Neural cell (in vitro differentiated cells): Measurements from ENCODE around the gene KCNE3. TPM values are rescaled to one million over a fixed set of nuclear protein-coding genes. Genes with fewer than 3 reads are reported as not detected.

ENCODE experiments used
- H2AFZ ChIP-seq: fragments of 200-600, 300-800 bp; sonication (generic), shearing (Covaris generic); 2 replicates; pipeline ENCODE4 v1.6.0; 2014; ENCODE audit warnings: low read depth, mild to moderate bottlenecking, antibody characterized with exemption, low read length, moderate library complexity
- H3F3A ChIP-seq: fragments of 200-600 bp; shearing (Covaris generic); 2 replicates; pipeline ENCODE4 v1.6.1; 2016; ENCODE audit warnings: mild to moderate bottlenecking, moderate library complexity, mixed read lengths, antibody characterized with exemption, low read length; ENCODE audit not compliant: insufficient read depth, poor library complexity, severe bottlenecking
- H3K27ac ChIP-seq: fragments of 200-600, 300-800 bp; sonication (generic), shearing (Covaris generic); 2 replicates; pipeline ENCODE4 v1.5.1; 2014; ENCODE audit warnings: mild to moderate bottlenecking, low read length, moderate library complexity
- H3K27me3 ChIP-seq: fragments of 300-800, 200-600 bp; sonication (generic), shearing (Covaris generic); 2 replicates; pipeline ENCODE4 v1.6.0; 2014; ENCODE audit warnings: mild to moderate bottlenecking, low read depth, low read length, moderate library complexity; ENCODE audit not compliant: insufficient read depth
- H3K36me3 ChIP-seq: fragments of 300-800, 200-600 bp; sonication (generic), shearing (Covaris generic); 2 replicates; pipeline ENCODE4 v1.5.1; 2014; ENCODE audit warnings: mild to moderate bottlenecking, antibody characterized with exemption, low read length, moderate library complexity; ENCODE audit not compliant: insufficient read depth
- H3K4me2 ChIP-seq: fragments of 300-800, 200-600 bp; sonication (generic), shearing (Covaris generic); 2 replicates; pipeline ENCODE4 v1.6.0; 2014; ENCODE audit warnings: mild to moderate bottlenecking, low read length
- H3K4me3 ChIP-seq: fragments of 300-800, 200-600 bp; sonication (generic), shearing (Covaris generic); 2 replicates; pipeline ENCODE4 v1.5.1; 2014; ENCODE audit warnings: mild to moderate bottlenecking, low read length, moderate library complexity
- H3K79me2 ChIP-seq: fragments of 200-600 bp; shearing (Covaris generic); replicated peaks from 2 replicates; pipeline ENCODE4 v1.6.0; 2014; ENCODE audit warnings: mild to moderate bottlenecking, low read length, moderate library complexity; ENCODE audit not compliant: insufficient read depth
- H3K9ac ChIP-seq: fragments of 300-800, 200-600 bp; sonication (generic), shearing (Covaris generic); 2 replicates; pipeline ENCODE4 v1.6.1; 2016; ENCODE audit warnings: mild to moderate bottlenecking, low read length, mixed read lengths
- H3K9me2 ChIP-seq: fragments of 200-600 bp; shearing (Covaris generic); 2 replicates; pipeline ENCODE4 v1.6.1; 2016; ENCODE audit warnings: mild to moderate bottlenecking, low read length, mixed read lengths; ENCODE audit not compliant: insufficient read depth
- H3K9me3 ChIP-seq: fragments of 200-600, 300-800 bp; sonication (generic), shearing (Covaris generic); 2 replicates; pipeline ENCODE4 v1.6.1; 2016; ENCODE audit warnings: mild to moderate bottlenecking, mixed run types, low read length, moderate library complexity, mixed read lengths
- H4K20me1 ChIP-seq: fragments of 200-600 bp; shearing (Covaris generic); 2 replicates; pipeline ENCODE4 v1.6.1; 2016; ENCODE audit warnings: mild to moderate bottlenecking, mixed run types; ENCODE audit not compliant: insufficient read depth
- CTCF ChIP-seq: fragments of 450-650 bp; IDR thresholded peaks from 2 replicates; pipeline ENCODE4 v1.5.1; 2014; ENCODE audit warnings: antibody characterized with exemption, mild to moderate bottlenecking, moderate library complexity; ENCODE audit not compliant: poor library complexity, severe bottlenecking
- EP300 ChIP-seq: fragments of 450-650 bp; conservative IDR thresholded peaks from 2 replicates; pipeline ENCODE4 v1.6.1; 2014; ENCODE audit warnings: antibody characterized with exemption, mild to moderate bottlenecking, moderate library complexity; ENCODE audit not compliant: poor library complexity, severe bottlenecking
- EZH2 ChIP-seq: fragments of 200-600, 300-800 bp; shearing (Covaris generic), sonication (generic); IDR thresholded peaks from 2 replicates; pipeline ENCODE4 v1.6.1; 2014; ENCODE audit warnings: antibody characterized with exemption, low read length, borderline replicate concordance, mild to moderate bottlenecking; ENCODE audit not compliant: insufficient read depth, poor library complexity, severe bottlenecking
- MXI1 ChIP-seq: fragments of 450-650 bp; conservative IDR thresholded peaks from 2 replicates; pipeline ENCODE4 v1.6.1; 2014; ENCODE audit warnings: antibody characterized with exemption, mild to moderate bottlenecking; ENCODE audit not compliant: poor library complexity, severe bottlenecking
- POLR2AphosphoS5 ChIP-seq: IDR thresholded peaks from 2 replicates; pipeline ENCODE4 v1.6.1; 2012
- RAD21 ChIP-seq: fragments of 450-650 bp; conservative IDR thresholded peaks from 2 replicates; pipeline ENCODE4 v1.6.1; 2014; ENCODE audit warnings: antibody characterized with exemption, mild to moderate bottlenecking, moderate library complexity
- REST ChIP-seq: IDR thresholded peaks from 2 replicates; pipeline ENCODE4 v1.6.1; 2012; ENCODE audit warnings: borderline replicate concordance
- SMC3 ChIP-seq: fragments of 450-650 bp; conservative IDR thresholded peaks from 2 replicates; pipeline ENCODE4 v1.6.1; 2014; ENCODE audit warnings: antibody characterized with exemption, mild to moderate bottlenecking, moderate library complexity; ENCODE audit not compliant: poor library complexity
- TAF1 ChIP-seq: IDR thresholded peaks from 2 replicates; pipeline ENCODE4 v1.6.1; 2012; ENCODE audit warnings: low read depth
- polyA plus RNA-seq: library from polyadenylated mRNA; depleted of rRNA; stranded (reverse); fragments of >200 nt; gene quantifications from 2 replicates; pipeline ENCODE4 v1.2.3, GENCODE V29; 2014

Gene KCNE3
- polyA plus RNA-seq, 1 donor from 2014 or later: not detected

GRCh38 chr11:74427384-74427886 lies 39.9 kb downstream of the KCNE3 start:
- H3K27ac ChIP-seq: no peak overlapping the region
- no peaks in the 10 kb centered on the region for H3K36me3 ChIP-seq
- no peaks in the 10 kb centered on the region for H3K9me2 ChIP-seq
- H3K79me2 ChIP-seq: no peaks in the 10 kb centered on the region
- H2AFZ ChIP-seq: no peak overlapping the region
- no peaks in the 10 kb centered on the region for H3F3A ChIP-seq
- no peak overlapping the region for H3K4me3 ChIP-seq
- no peaks in the 10 kb centered on the region for H3K27me3 ChIP-seq
- no peaks in the 10 kb centered on the region for H4K20me1 ChIP-seq
- no peak overlapping the region for H3K4me2 ChIP-seq
- TF ChIP-seq POLR2AphosphoS5: no peak
- TF ChIP-seq EZH2: no peak
- no peak for TF ChIP-seq SMC3
- TF ChIP-seq MXI1: no peak
- no peak for TF ChIP-seq REST
- no peak for TF ChIP-seq EP300
- TF ChIP-seq RAD21: no peak
- no peak for TF ChIP-seq TAF1
- TF ChIP-seq CTCF: no peak
- no peaks in the 10 kb centered on the region for H3K9me3 ChIP-seq
- no peak overlapping the region for H3K9ac ChIP-seq

- no peaks in the 10 kb centered on the region for H3K36me3 ChIP-seq
- no peak overlapping the region for H3K9ac ChIP-seq
- no peaks in the 10 kb centered on the region for H3K9me3 ChIP-seq
- H3K9me2 ChIP-seq: no peaks in the 10 kb centered on the region
- H3F3A ChIP-seq: no peaks in the 10 kb centered on the region
- no peak overlapping the region for H2AFZ ChIP-seq
- no peak for TF ChIP-seq RAD21
- no peak for TF ChIP-seq TAF1
- TF ChIP-seq EZH2: no peak
- no peak for TF ChIP-seq EP300
- TF ChIP-seq POLR2AphosphoS5: no peak
- no peak for TF ChIP-seq REST
- no peak for TF ChIP-seq CTCF
- TF ChIP-seq MXI1: no peak
- no peak for TF ChIP-seq SMC3
- H3K4me3 ChIP-seq: no peak overlapping the region
- no peak overlapping the region for H3K27ac ChIP-seq
- no peaks in the 10 kb centered on the region for H4K20me1 ChIP-seq
- H3K4me2 ChIP-seq: no peak overlapping the region
- H3K79me2 ChIP-seq: no peaks in the 10 kb centered on the region
- no peaks in the 10 kb centered on the region for H3K27me3 ChIP-seq
Measured at GRCh38 chr11:74425100-74425499, 42.2 kb downstream of the KCNE3 start.
